Bronchial epithelial cell (primary cell): ENCODE results near the gene TOMM5. TPM values are rescaled to one million over a fixed set of nuclear protein-coding genes. Genes with fewer than 3 reads are reported as not detected.

Experiments used
- DNase-seq: peaks from one replicate; pipeline ENCODE4 v3.0.0-alpha.2; 2010; ENCODE audit warnings: low read depth
- FAIRE-seq: peaks from 2 replicates; lab custom pipeline; 2011; peaks lifted over from hg19 to GRCh38; lab: Jason Lieb, UNC
- H3K27me3 ChIP-seq: 2 replicates; pipeline ENCODE4 v1.5.1; 2011; ENCODE audit warnings: low read length; ENCODE audit not compliant: control insufficient read depth, insufficient read depth
- H3K36me3 ChIP-seq: 2 replicates; pipeline ENCODE4 v1.5.1; 2011; ENCODE audit warnings: low read length; ENCODE audit not compliant: control insufficient read depth, insufficient read depth
- H3K4me3 ChIP-seq: 2 replicates; pipeline ENCODE4 v1.5.1; 2011; ENCODE audit warnings: mild to moderate bottlenecking, low read depth, low read length, control low read depth
- CTCF ChIP-seq: IDR thresholded peaks from 2 replicates; pipeline ENCODE4 v1.5.1; 2011; ENCODE audit warnings: mild to moderate bottlenecking, moderate library complexity, low read length, control low read depth, inconsistent platforms; ENCODE audit not compliant: insufficient read depth, severe bottlenecking
- total RNA-seq: library from RNA; depleted of rRNA; stranded (reverse); fragments of >200 nt; gene quantifications from 2 replicates; pipeline ENCODE4 v1.2.1, GENCODE V29; 2014

The TOMM5 gene
- total RNA-seq, 1 donor from 2014 or later = 126 TPM

GRCh38 chr9:37625036-37625757, 32.8 kb upstream of the TOMM5 start:
- no peak for FAIRE-seq
- no peak for TF ChIP-seq CTCF
- Histone ChIP-seq H3K36me3 (no peaks in the 10 kb centered on the region), H3K4me3 (no peak overlapping the region), H3K27me3 (peaks cover 6% of the 10 kb centered on the region)
- DNase-seq = no peak

- TF ChIP-seq CTCF = no peak
- H3K36me3 ChIP-seq = no peaks in the 10 kb centered on the region
- no peak overlapping the region for H3K4me3 ChIP-seq
- DNase-seq (no peak), FAIRE-seq (no peak)
- H3K27me3 ChIP-seq = peaks cover 6% of the 10 kb centered on the region
Measured at GRCh38 chr9:37624073-37624472, 31.7 kb upstream of the TOMM5 start.

- FAIRE-seq (peak; percentile 60), DNase-seq (no peak)
- Histone ChIP-seq H3K27me3 (peaks cover 6% of the 10 kb centered on the region), H3K36me3 (no peaks in the 10 kb centered on the region), H3K4me3 (no peak overlapping the region)
- TF ChIP-seq CTCF = no peak
Measured at GRCh38 chr9:37623267-37623666, 30.9 kb upstream of the TOMM5 start.

- DNase-seq = no peak
- H3K27me3 ChIP-seq = peaks cover 6% of the 10 kb centered on the region
- no peaks in the 10 kb centered on the region for H3K36me3 ChIP-seq
- no peak overlapping the region for H3K4me3 ChIP-seq
- FAIRE-seq = no peak
- no peak for TF ChIP-seq CTCF
Measured at GRCh38 chr9:37622462-37622861, 30.1 kb upstream of the TOMM5 start.

GRCh38 chr9:37621273-37622121, 29.1 kb upstream of the TOMM5 start:
- Histone ChIP-seq H3K36me3 (no peaks in the 10 kb centered on the region), H3K4me3 (no peak overlapping the region), H3K27me3 (peaks cover 6% of the 10 kb centered on the region)
- no peak for TF ChIP-seq CTCF
- DNase-seq (no peak), FAIRE-seq (peak; percentile 70)
